SH-SY5Y (cell line): ENCODE data around the gene ZDHHC8.

ENCODE experiments used
- GATA2 ChIP-seq: IDR thresholded peaks from 2 replicates; pipeline ENCODE4 v1.6.1; 2011; ENCODE audit warnings: mild to moderate bottlenecking, low read depth, low read length
- GATA3 ChIP-seq: IDR thresholded peaks from 2 replicates; pipeline ENCODE4 v1.6.1; 2011; ENCODE audit warnings: low read depth, mild to moderate bottlenecking, low read length, moderate library complexity

Gene ZDHHC8

DNA sequence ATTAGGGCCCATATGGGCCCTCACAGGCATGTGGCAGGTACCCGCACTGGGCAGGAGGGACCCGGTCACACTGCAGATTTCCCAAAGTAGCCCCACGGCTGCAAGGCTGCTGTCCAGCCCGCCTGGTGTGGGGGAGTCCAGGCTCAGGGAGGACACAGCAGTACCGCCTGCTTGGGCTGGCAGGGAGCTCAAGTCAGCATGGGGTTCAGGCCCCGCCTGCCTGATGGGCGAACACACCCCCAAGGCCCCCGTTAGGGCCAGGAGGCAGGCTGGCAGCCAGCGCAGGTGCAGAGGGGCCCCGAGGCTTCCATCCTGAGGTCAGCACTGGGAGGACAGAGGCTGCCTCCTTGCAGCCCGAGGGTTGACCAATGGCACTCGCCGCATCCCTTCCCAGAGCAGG is 5.5 kb downstream of the ZDHHC8 start:
- TF ChIP-seq GATA2 (no peak), GATA3 (no peak)

GRCh38 chr22:20137671-20138416 is 6.2 kb downstream of the ZDHHC8 start:
- TF ChIP-seq GATA3 = no peak
- TF ChIP-seq GATA2 = no peak

DNA sequence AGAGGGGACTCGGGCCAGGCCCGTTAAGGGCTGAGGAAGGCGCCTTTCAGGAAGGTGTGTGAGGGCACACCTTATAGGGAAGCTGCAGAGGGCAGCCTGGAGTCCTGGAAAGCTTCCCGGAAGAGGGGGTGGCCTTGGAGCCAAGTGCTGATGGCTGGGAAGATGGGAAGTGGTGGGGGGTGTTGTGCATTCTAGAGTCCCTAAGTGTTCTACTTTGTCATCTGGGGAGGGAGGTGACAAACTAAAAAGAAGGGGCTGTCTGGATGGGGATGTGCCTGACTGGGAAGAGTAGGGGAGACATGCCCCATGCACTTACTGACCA is 6.8 kb downstream of the ZDHHC8 start:
- TF ChIP-seq GATA2 (no peak), GATA3 (no peak)

DNA sequence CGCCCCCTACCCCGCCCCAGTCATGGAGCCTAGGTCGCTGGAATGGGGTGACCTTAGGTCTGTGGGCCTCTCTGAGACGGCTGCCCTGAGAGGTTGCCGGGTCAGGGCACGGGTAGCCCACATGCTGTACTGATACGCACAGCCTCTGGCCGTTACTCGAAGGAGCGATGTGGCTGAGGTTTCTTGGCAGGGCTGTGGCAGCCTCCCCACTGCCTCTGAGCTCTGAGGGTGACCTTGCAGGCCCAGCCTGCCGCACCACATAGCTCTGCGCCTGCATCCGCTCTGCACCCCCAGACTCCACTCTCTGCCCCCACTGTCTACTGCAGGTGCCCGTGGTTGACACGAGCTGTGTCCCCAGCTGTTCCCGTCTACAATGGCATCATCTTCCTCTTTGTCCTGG is 7.3 kb downstream of the ZDHHC8 start:
- TF ChIP-seq GATA2 (no peak), GATA3 (no peak)

- TF ChIP-seq GATA3 (no peak), GATA2 (no peak)
Measured at GRCh38 chr22:20139391-20140106, 7.9 kb downstream of the ZDHHC8 start.

DNA sequence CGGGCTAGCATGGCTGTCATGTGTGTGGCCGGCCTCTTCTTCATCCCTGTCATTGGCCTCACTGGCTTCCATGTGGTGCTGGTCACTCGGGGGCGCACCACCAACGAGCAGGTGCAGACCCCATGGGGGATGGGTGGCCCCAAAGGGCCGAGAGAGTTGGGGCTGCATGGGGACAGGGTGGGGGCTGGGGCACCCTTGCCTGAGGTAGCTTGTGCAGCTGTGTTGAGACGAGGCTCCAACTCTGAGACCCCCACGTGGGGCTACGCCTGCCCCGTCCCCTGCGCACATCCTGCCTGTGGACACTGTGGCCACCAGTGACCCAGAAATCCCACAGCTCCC is 8.5 kb downstream of the ZDHHC8 start:
- no peak for TF ChIP-seq GATA3
- no peak for TF ChIP-seq GATA2

DNA sequence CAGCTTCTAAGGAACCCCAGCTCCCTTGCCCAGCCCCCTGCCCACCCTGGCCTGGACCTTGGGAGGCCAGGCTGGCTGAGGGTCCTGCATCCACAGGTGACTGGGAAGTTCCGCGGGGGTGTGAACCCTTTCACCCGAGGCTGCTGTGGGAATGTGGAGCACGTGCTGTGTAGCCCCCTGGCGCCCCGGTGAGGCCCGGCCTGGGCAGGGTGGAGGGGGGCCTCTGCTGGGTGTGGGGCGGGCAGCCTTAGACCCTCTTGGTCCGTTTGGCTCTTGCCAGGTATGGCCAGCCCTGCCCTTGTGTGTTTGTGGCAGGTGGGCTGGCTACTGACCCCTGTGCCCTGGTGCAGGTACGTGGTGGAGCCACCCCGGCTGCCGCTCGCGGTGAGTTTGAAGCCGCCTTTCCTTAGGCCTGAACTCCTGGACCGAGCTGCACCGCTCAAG is 8.9 kb downstream of the ZDHHC8 start:
- TF ChIP-seq GATA3 (no peak), GATA2 (no peak)

- no peak for TF ChIP-seq GATA3
- no peak for TF ChIP-seq GATA2
Measured at GRCh38 chr22:20141186-20142077, 9.8 kb downstream of the ZDHHC8 start.

DNA sequence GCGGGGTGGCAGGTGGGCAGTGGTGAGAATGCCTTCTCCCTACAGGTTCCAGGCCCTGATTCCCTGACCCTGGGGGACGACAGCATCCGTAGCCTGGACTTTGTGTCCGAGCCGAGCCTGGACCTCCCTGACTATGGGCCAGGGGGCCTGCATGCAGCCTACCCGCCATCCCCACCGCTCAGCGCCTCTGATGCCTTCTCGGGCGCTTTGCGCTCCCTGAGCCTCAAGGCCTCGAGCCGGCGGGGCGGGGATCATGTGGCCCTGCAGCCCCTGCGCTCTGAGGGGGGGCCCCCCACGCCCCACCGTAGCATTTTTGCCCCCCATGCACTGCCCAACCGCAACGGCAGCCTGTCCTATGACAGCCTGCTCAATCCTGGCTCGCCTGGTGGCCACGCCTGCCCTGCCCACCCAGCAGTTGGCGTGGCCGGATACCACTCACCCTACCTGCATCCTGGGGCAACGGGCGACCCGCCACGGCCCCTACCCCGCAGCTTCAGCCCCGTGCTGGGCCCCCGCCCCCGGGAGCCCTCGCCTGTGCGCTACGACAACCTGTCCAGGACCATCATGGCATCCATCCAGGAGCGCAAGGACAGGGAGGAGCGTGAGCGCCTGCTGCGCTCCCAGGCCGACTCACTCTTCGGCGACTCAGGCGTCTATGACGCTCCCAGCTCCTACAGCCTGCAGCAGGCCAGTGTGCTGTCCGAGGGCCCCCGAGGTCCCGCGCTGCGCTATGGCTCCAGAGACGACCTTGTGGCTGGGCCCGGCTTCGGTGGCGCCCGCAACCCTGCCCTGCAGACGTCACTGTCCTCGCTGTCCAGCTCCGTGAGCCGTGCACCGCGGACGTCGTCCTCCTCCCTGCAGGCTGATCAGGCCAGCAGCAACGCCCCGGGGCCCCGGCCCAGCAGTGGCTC is 11.4 kb downstream of the ZDHHC8 start:
- TF ChIP-seq GATA3 (no peak), GATA2 (no peak)

- TF ChIP-seq GATA3 (no peak), GATA2 (no peak)
Measured at GRCh38 chr22:20143883-20144665, 12.5 kb downstream of the ZDHHC8 start.

- no peak for TF ChIP-seq GATA3
- TF ChIP-seq GATA2 = no peak
Measured at GRCh38 chr22:20145206-20145831, 13.7 kb downstream of the ZDHHC8 start.

DNA sequence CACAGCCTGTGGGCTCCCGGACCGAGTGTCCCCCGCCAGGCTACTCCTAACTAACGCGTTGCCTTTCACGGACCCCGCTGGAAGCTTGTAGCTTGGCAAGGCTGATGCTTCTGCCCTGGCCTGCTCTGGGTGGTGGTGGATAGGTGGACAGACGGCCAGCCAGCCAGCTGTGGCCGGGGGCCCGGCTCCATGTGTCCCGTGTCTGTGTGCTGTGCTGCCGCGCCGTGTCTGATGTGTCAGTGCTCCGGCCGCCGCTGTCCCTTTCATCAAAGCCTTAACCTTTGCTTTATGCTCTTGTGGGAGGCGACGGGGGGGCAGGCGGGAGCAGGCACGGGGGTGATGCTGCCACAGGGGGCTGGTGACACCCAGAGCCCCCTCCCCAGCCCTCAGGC is 14.2 kb downstream of the ZDHHC8 start:
- TF ChIP-seq GATA2 (no peak), GATA3 (no peak)

DNA sequence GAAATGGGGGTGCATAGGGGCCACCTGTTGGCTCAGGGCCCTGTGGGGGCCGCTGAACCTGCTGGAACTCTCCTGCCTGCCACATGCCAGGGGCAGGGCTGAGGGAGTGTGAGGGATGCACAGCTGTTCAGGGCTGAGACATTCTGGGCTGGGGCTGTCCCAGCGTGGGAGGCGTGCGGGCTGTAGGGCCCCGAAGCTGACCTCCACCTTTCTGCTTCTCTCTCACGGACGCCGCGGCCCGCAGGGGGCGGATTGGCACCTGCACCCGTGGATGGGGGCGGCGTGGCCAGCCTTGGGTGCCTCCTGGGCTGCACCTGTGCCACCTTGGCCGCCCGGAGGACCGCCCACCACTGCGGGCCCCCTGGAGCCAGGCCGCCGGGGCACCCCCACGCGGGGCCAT is 15.2 kb downstream of the ZDHHC8 start:
- no peak for TF ChIP-seq GATA3
- TF ChIP-seq GATA2 = no peak
